Gastrocnemius medialis (tissue), 4 donors: ENCODE data around the gene NOL9. TPM values are rescaled to one million over a fixed set of nuclear protein-coding genes. Genes with fewer than 3 reads are reported as not detected.

Experiments
- ATAC-seq, 2 donors: fragments of 150-250 bp; one replicate each; pipeline ENCODE4 v1.9.1; 2016
- DNase-seq, 2 donors: peaks; one replicate each; pipeline ENCODE4 v3.0.0-alpha.2; 2019
- H3K27ac ChIP-seq, 4 donors: fragments of 200-600 bp; sonication (generic); 1 replicate in 1 of 4; 2 replicates in 3 of 4; pipeline ENCODE4 v1.5.1; 2016 to 2018; ENCODE audit warnings: mild to moderate bottlenecking in 2 of 4, moderate library complexity in 1 of 4
- H3K27me3 ChIP-seq, 3 donors: fragments of 200-600 bp; sonication (generic) in 2 of 3; 1 replicate in 1 of 3; 2 replicates in 2 of 3; pipeline versions ENCODE4 v1.5.1 to v1.6.0; 2016 to 2019; ENCODE audit warnings: mild to moderate bottlenecking in 1 of 3, moderate library complexity in 1 of 3
- H3K36me3 ChIP-seq, 2 donors: fragments of 200-600 bp; sonication (generic) in 1 of 2; one replicate each; pipeline ENCODE4 v1.5.1; 2017 to 2018
- H3K4me1 ChIP-seq, 2 donors: fragments of 200-600 bp; sonication (generic) in 1 of 2; one replicate each; pipeline ENCODE4 v1.5.1; 2016 to 2017; ENCODE audit warnings: mild to moderate bottlenecking in 2 of 2
- H3K4me3 ChIP-seq, 4 donors: fragments of 200-600 bp; sonication (generic) in 3 of 4; 1 replicate in 1 of 4; 2 replicates in 3 of 4; pipeline ENCODE4 v1.5.1; 2016 to 2019; ENCODE audit warnings: mild to moderate bottlenecking in 2 of 4
- H3K9me3 ChIP-seq, 3 donors: fragments of 200-600 bp; sonication (generic) in 2 of 3; 1 replicate in 1 of 3; 2 replicates in 2 of 3; pipeline ENCODE4 v1.5.1; 2016 to 2019
- POLR2A ChIP-seq, 2 donors: fragments of 450-650 bp; IDR thresholded peaks; one replicate each; pipeline ENCODE4 v1.6.1; 2017; ENCODE audit warnings: antibody characterized with exemption in 2 of 2, mild to moderate bottlenecking in 2 of 2, moderate library complexity in 2 of 2
- in situ Hi-C, 4 donors: fragments of 200-750 bp; cut with MboI; loops; one replicate each; pipeline versions ENCODE4 v1.15.0 to v1.8.0; 2017; ENCODE audit warnings: low sequenced_read_pairs in 4 of 4
- intact Hi-C: fragments of 100-400 bp; cut with DNase I; formaldehyde crosslinking; loops from one replicate; pipeline ENCODE4 v1.15.1; 2023; ENCODE audit warnings: low total_unique reads
- total RNA-seq, 4 donors: library from RNA; depleted of rRNA; stranded (reverse); fragments of >200 nt; gene quantifications; one replicate each; pipeline versions ENCODE4 v1.1.0 to v1.2.3, GENCODE V29; 2016
- TF ChIP-seq, protein P1 (sequence below), 5 experiments: fragments of 450-650 bp in 3 of 5; fragments of 200-600 bp in 2 of 5; sonication (generic) in 2 of 5; IDR thresholded peaks in 4 of 5; conservative IDR thresholded peaks in 1 of 5; 1 replicate in 4 of 5; 2 replicates in 1 of 5; pipeline ENCODE4 v1.5.1; 2016 to 2019; ENCODE audit warnings: antibody characterized with exemption in 5 of 5, mild to moderate bottlenecking in 3 of 5, moderate library complexity in 3 of 5

The NOL9 gene
- total RNA-seq, 4 donors from 2014 or later, result 13.6 to 33.0 (median 21.9) TPM

DNA sequence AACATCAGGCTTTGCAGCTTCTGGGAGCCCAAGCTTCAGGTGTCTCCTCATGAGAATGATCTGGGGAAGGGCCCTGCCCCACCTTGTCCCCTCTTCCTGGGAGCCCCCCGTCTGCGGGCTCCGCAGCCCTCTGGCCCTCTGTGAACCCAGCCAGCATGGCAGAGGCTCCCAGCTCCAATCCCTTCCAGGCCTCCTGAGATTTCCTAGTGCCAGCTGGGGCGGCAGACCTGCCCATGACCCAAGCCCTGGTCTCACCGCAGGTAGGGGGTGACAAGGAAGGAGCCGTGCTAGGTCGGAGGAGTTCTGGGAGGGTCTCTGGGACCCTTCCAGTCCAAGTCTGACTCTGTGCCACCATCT is 70.6 kb downstream of the NOL9 start:
- intact Hi-C loops, result no loop called here
- DNase-seq, result no peak
- in situ Hi-C loops, result loop anchor here (10.0 to 25.0 kb wide), 2 partner anchors 154 to 161 kb away; no protein-coding TSS in a partner anchor
- Histone ChIP-seq H3K36me3 (no peaks in the 10 kb centered on the region), H3K9me3 (no peaks in the 10 kb centered on the region), H3K4me1 (peaks cover 0 to 7% of the 10 kb centered on the region in 2 donors), H3K4me3 (no peak overlapping the region), H3K27ac (no peak overlapping the region), H3K27me3 (peaks cover 9 to 18% (median 9%) of the 10 kb centered on the region in 3 donors)
- no peak for ATAC-seq
- TF ChIP-seq POLR2A (IDR thresholded peaks at IDR 0.05), result no peak

DNA sequence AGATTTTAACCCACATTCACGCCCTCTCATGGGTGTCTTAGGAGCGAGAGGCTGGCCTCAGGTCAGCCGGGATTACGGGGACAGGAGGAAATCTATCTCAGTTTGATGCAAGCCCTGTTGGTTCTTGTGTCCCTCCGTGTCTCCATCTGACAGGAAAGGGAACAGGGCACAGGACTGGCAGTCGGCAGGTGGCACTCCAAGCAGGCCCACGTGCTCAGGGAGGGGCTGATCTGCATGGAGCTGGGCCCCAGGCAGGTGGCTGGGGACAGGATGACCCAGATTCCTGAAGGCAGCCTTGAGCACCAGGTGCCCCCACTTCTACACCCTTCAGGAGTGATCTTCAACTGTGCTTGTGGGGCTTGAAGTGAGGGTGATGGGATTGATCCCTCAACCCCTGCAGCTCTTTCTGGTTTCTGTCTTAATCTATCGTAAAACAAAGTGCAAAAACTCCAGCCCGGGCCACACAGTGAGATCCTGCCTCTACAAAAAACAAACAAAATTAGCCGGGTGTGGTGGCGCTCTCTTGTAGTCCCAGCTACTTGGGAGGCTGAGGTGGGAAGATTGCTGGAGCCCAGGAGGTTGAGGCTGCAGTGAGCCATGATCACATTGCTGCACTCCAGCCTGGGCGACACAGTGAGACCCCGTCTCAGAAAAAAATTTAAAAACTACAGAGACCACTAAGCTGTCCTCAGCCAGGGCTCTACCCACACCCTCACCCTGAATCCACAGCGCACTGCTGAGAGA is 71.1 kb downstream of the NOL9 start:
- H3K4me3 ChIP-seq, result no peak overlapping the region
- no peak overlapping the region for H3K27ac ChIP-seq
- ATAC-seq, result no peak
- no peaks in the 10 kb centered on the region for H3K9me3 ChIP-seq
- in situ Hi-C loops (loop anchor here (10.0 to 25.0 kb wide), 2 partner anchors 154 to 162 kb away; no protein-coding TSS in a partner anchor), intact Hi-C loops (no loop called here)
- TF ChIP-seq, protein P1, sequence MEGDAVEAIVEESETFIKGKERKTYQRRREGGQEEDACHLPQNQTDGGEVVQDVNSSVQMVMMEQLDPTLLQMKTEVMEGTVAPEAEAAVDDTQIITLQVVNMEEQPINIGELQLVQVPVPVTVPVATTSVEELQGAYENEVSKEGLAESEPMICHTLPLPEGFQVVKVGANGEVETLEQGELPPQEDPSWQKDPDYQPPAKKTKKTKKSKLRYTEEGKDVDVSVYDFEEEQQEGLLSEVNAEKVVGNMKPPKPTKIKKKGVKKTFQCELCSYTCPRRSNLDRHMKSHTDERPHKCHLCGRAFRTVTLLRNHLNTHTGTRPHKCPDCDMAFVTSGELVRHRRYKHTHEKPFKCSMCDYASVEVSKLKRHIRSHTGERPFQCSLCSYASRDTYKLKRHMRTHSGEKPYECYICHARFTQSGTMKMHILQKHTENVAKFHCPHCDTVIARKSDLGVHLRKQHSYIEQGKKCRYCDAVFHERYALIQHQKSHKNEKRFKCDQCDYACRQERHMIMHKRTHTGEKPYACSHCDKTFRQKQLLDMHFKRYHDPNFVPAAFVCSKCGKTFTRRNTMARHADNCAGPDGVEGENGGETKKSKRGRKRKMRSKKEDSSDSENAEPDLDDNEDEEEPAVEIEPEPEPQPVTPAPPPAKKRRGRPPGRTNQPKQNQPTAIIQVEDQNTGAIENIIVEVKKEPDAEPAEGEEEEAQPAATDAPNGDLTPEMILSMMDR (IDR thresholded peaks at IDR 0.05 in 4 of 5, conservative IDR thresholded peaks at IDR 0.05 in 1 of 5), result no peak
- TF ChIP-seq POLR2A (IDR thresholded peaks at IDR 0.05), result no peak
- H3K27me3 ChIP-seq, result peaks cover 9 to 18% (median 9%) of the 10 kb centered on the region in 3 donors
- peaks cover 0 to 7% of the 10 kb centered on the region in 2 donors for H3K4me1 ChIP-seq
- no peaks in the 10 kb centered on the region for H3K36me3 ChIP-seq
- DNase-seq, result no peak

DNA sequence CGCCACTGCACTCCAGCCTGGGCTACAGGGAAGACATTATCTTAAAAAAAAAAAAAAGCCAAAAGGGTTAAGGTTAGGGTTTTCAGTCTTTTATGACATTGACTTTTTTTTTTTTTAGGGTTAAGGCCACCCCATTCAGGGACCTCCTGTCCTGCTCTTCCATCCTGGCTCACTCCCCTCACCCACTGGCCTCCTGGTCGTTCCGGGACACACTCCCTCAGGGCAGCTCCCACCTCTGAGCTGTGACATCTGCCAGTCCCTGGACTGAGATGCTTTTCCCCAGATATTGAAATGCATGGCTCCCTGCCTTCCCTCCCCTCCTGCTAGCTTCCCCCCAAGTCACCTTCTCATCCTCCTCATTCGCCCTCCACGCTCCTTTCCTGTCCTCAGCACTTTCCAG is 72.5 kb downstream of the NOL9 start:
- no peak overlapping the region for H3K27ac ChIP-seq
- no peak for ATAC-seq
- no peak for TF ChIP-seq POLR2A (IDR thresholded peaks at IDR 0.05)
- TF ChIP-seq, protein P1 (IDR thresholded peaks at IDR 0.05 in 4 of 5, conservative IDR thresholded peaks at IDR 0.05 in 1 of 5), result no peak
- no peaks in the 10 kb centered on the region for H3K36me3 ChIP-seq
- in situ Hi-C loops (loop anchor here (10.0 to 25.0 kb wide), 2 partner anchors 155 to 163 kb away; no protein-coding TSS in a partner anchor), intact Hi-C loops (no loop called here)
- no peaks in the 10 kb centered on the region for H3K9me3 ChIP-seq
- H3K4me3 ChIP-seq, result no peak overlapping the region
- peaks cover 9 to 18% (median 9%) of the 10 kb centered on the region in 3 donors for H3K27me3 ChIP-seq
- peaks cover 0 to 7% of the 10 kb centered on the region in 2 donors for H3K4me1 ChIP-seq
- DNase-seq, result no peak

DNA sequence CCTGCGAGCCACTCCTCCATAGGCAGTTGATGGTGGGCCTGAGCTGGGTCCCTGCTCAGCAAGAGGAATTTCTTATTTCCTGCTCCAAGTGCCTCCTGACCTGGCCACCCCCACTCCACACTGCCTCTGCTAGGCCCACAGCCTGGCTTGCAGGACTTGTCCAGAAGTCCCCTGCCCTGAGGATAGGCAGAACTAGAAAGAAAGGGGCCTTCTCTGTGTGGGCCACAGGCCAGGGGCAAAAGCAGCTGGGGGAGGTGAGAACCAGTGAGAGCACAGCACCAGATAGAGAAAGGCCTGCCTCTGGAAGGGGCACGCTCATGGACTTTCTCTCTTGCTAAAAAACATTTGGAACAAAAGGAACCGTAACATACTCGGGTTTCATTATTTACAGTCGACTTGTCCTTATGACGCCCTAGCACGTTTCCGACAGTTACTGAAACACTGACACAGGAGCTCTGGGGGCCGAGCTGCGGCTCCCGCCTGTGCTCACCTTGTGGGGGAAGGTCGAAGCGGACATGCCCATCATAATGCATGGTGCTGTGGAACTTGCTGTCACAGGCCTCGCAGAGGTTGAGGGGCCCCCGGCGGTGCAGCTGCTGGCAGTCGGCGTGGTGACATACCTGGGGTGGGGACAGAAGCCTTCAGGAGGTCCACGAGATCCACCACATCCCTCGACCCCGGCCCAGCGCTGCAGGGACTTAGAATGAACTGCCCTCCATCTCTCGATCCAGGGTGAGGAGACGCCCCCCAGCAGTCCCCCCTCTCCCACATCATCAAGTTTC is 77.1 kb downstream of the NOL9 start:
- no peaks in the 10 kb centered on the region for H3K9me3 ChIP-seq
- intact Hi-C loops, result no loop called here
- H3K4me3 ChIP-seq, result no peak overlapping the region
- no peaks in the 10 kb centered on the region for H3K36me3 ChIP-seq
- H3K27me3 ChIP-seq, result no peaks in the 10 kb centered on the region
- no peak for ATAC-seq
- no peak for DNase-seq
- no peaks in the 10 kb centered on the region for H3K4me1 ChIP-seq
- no peak overlapping the region for H3K27ac ChIP-seq
- TF ChIP-seq POLR2A (IDR thresholded peaks at IDR 0.05), result no peak
- TF ChIP-seq, protein P1 (IDR thresholded peaks at IDR 0.05 in 4 of 5, conservative IDR thresholded peaks at IDR 0.05 in 1 of 5), result no peak
- in situ Hi-C loops, result loop anchor here in 1 of 4 donors (25.0 kb wide), 1 partner anchor 160 kb away; no protein-coding TSS in a partner anchor

DNA sequence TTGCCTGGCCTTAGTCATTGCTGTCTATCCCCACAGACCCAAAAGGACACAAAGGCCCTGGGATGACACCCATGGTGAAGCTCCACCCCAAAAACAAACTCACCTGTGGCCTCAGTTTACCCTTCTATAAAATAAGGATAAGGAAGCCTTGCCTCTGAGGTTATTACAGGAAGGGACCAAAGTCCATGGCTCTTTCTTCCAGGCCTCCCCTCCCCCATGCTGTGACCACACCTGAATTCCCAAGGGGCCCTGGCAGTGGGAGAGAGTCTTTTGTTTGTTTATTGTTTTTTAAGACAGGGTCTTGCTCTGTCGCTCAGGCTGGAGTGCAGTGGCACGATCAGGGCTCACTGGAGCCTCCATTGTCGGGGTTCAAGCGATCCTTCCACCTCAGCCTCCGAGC is 77.8 kb downstream of the NOL9 start:
- Histone ChIP-seq H3K27ac (no peak overlapping the region), H3K4me3 (no peak overlapping the region)

More for the DNA sequence above, 77.8 kb downstream of the NOL9 start:
- Histone ChIP-seq H3K36me3 (no peaks in the 10 kb centered on the region), H3K27me3 (no peaks in the 10 kb centered on the region), H3K9me3 (no peaks in the 10 kb centered on the region), H3K4me1 (no peaks in the 10 kb centered on the region)
- intact Hi-C loops (no loop called here), in situ Hi-C loops (loop anchor here in 1 of 4 donors (25.0 kb wide), 1 partner anchor 161 kb away; no protein-coding TSS in a partner anchor)
- TF ChIP-seq POLR2A (IDR thresholded peaks at IDR 0.05), result no peak
- TF ChIP-seq, protein P1 (IDR thresholded peaks at IDR 0.05 in 4 of 5, conservative IDR thresholded peaks at IDR 0.05 in 1 of 5), result no peak
- no peak for DNase-seq
- no peak for ATAC-seq
